SK-N-SH (cell line): ENCODE data around the gene GGA2. TPM values are rescaled to one million over a fixed set of nuclear protein-coding genes. Genes with fewer than 3 reads are reported as not detected.

Experiments
- CTCF ChIA-PET: fragments of 300-600, 350-600 bp; formaldehyde crosslinking; extraction: SDS; loops from one replicate; lab custom pipeline; 2021; lab: Yijun Ruan, JAX
- POLR2A ChIA-PET: fragments of 350-600 bp; sonication (Branson Sonifier 250); formaldehyde crosslinking; extraction: SDS; loops from one replicate; lab custom pipeline; 2020; ENCODE audit warnings: antibody characterized with exemption, inconsistent platforms; lab: Yijun Ruan, JAX
- DNase-seq: peaks from one replicate; pipeline ENCODE4 v3.0.0; 2012
- H2AFZ ChIP-seq: fragments of 200-600 bp; sonication (generic); 2 replicates; pipeline ENCODE4 v1.8.1; 2016; ENCODE audit warnings: antibody characterized with exemption, mild to moderate bottlenecking, low read depth
- H3F3A ChIP-seq: fragments of 200-600 bp; sonication (generic); replicated peaks from 2 replicates; pipeline ENCODE3; 2016; ENCODE audit warnings: antibody characterized with exemption, mild to moderate bottlenecking; ENCODE audit not compliant: insufficient read depth
- H3K27ac ChIP-seq, 2 experiments: fragments of 200-500 bp in 1 of 2; fragments of 200-600 bp in 1 of 2; sonication (Bioruptor generic) in 1 of 2; sonication (generic), shearing (Covaris generic) in 1 of 2; 2 replicates each; pipeline versions ENCODE4 v1.5.1 to v1.6.1; 2014 to 2016; ENCODE audit warnings: low read depth in 2 of 2, inconsistent platforms in 1 of 2, low read length in 1 of 2, mild to moderate bottlenecking in 1 of 2, mixed read lengths in 1 of 2
- H3K27me3 ChIP-seq: fragments of 200-600 bp; sonication (generic), shearing (Covaris generic); 2 replicates; pipeline ENCODE4 v1.6.1; 2016; ENCODE audit warnings: mixed run types; ENCODE audit not compliant: insufficient read depth
- H3K36me3 ChIP-seq, 2 experiments: fragments of 200-500 bp in 1 of 2; fragments of 200-600 bp in 1 of 2; sonication (Bioruptor generic) in 1 of 2; sonication (generic) in 1 of 2; replicated peaks in 1 of 2; 2 replicates each; pipeline versions ENCODE3 to v1.5.1; 2014 to 2016; ENCODE audit warnings: low read length in 1 of 2, mild to moderate bottlenecking in 1 of 2; ENCODE audit not compliant: insufficient read depth in 2 of 2, control insufficient read depth in 1 of 2
- H3K4me1 ChIP-seq, 2 experiments: fragments of 200-500 bp in 1 of 2; fragments of 200-600 bp in 1 of 2; sonication (Bioruptor generic) in 1 of 2; sonication (generic), shearing (Covaris generic) in 1 of 2; 2 replicates each; pipeline versions ENCODE4 v1.5.1 to v1.6.1; 2014 to 2016; ENCODE audit warnings: low read depth in 1 of 2, low read length in 1 of 2, mixed run types in 1 of 2; ENCODE audit not compliant: insufficient read depth in 2 of 2, control insufficient read depth in 1 of 2
- H3K4me2 ChIP-seq: fragments of 200-600 bp; sonication (generic), shearing (Covaris generic); 2 replicates; pipeline ENCODE4 v1.6.1; 2017; ENCODE audit warnings: mixed run types
- H3K4me3 ChIP-seq, 2 experiments: fragments of 200-500 bp in 1 of 2; fragments of 200-600 bp in 1 of 2; sonication (Bioruptor generic) in 1 of 2; sonication (generic), shearing (Covaris generic) in 1 of 2; 2 replicates each; pipeline versions ENCODE4 v1.5.1 to v1.8.1; 2014 to 2016; ENCODE audit warnings: low read depth in 2 of 2, inconsistent platforms in 1 of 2, low read length in 1 of 2, mild to moderate bottlenecking in 1 of 2, mixed read lengths in 1 of 2, moderate library complexity in 1 of 2
- H3K79me2 ChIP-seq: fragments of 200-600 bp; sonication (generic); 2 replicates; pipeline ENCODE4 v1.8.1; 2017; ENCODE audit warnings: mild to moderate bottlenecking; ENCODE audit not compliant: insufficient read depth
- H3K9ac ChIP-seq: fragments of 200-600 bp; sonication (generic); 2 replicates; pipeline ENCODE4 v1.6.1; 2017; ENCODE audit warnings: mixed run types
- H3K9me2 ChIP-seq: fragments of 200-600 bp; sonication (generic); 2 replicates; pipeline ENCODE4 v1.6.1; 2017; ENCODE audit warnings: mixed run types
- H3K9me3 ChIP-seq: fragments of 200-600 bp; sonication (generic); 2 replicates; pipeline ENCODE4 v1.6.1; 2017; ENCODE audit warnings: mixed run types, mild to moderate bottlenecking, moderate library complexity
- H4K20me1 ChIP-seq: fragments of 200-600 bp; sonication (generic); 2 replicates; pipeline ENCODE4 v1.6.1; 2017; ENCODE audit warnings: mild to moderate bottlenecking, mixed run types; ENCODE audit not compliant: insufficient read depth
- CHD2 ChIP-seq: fragments of 150-350 bp; IDR thresholded peaks from 2 replicates; pipeline ENCODE4 v1.6.1; 2018; ENCODE audit warnings: low read length; ENCODE audit not compliant: partially characterized antibody
- ELF1 ChIP-seq: IDR thresholded peaks from 2 replicates; pipeline ENCODE4 v1.4.0; 2012
- EP300 ChIP-seq, 2 experiments: IDR thresholded peaks; 2 replicates each; pipeline versions ENCODE4 v1.4.0 to v1.6.1; 2012; ENCODE audit warnings: borderline replicate concordance in 1 of 2, low read depth in 1 of 2, low read length in 1 of 2
- FOXM1 ChIP-seq: IDR thresholded peaks from 2 replicates; pipeline ENCODE4 v1.4.0; 2012; ENCODE audit warnings: low read depth, mild to moderate bottlenecking
- MEF2A ChIP-seq: IDR thresholded peaks from 2 replicates; pipeline ENCODE4 v1.4.0; 2012; ENCODE audit warnings: low read depth, borderline replicate concordance
- POLR2AphosphoS5 ChIP-seq: IDR thresholded peaks from 2 replicates; pipeline ENCODE4 v1.6.1; 2012; ENCODE audit warnings: low read depth, low read length
- RCOR1 ChIP-seq: fragments of 150-350 bp; IDR thresholded peaks from 2 replicates; pipeline ENCODE4 v1.6.1; 2017; ENCODE audit warnings: antibody characterized with exemption, low read length
- RXRA ChIP-seq: IDR thresholded peaks from 2 replicates; pipeline ENCODE4 v1.4.0; 2012; ENCODE audit warnings: low read depth, mild to moderate bottlenecking, borderline replicate concordance
- SMC3 ChIP-seq: IDR thresholded peaks from 2 replicates; pipeline ENCODE4 v1.6.1; 2012; ENCODE audit warnings: low read depth, low read length, improper control_type of control experiment
- TAF1 ChIP-seq: IDR thresholded peaks from 2 replicates; pipeline ENCODE4 v1.6.1; 2012; ENCODE audit warnings: low read depth, mild to moderate bottlenecking, low read length, moderate library complexity, borderline replicate concordance
- USF2 ChIP-seq: fragments of 150-350 bp; IDR thresholded peaks from 2 replicates; pipeline ENCODE4 v1.6.1; 2017; ENCODE audit warnings: antibody characterized with exemption, low read length, low read depth, borderline replicate concordance
- ZBTB33 ChIP-seq: IDR thresholded peaks from 2 replicates; pipeline ENCODE4 v1.4.0; 2012; ENCODE audit warnings: low read depth, borderline replicate concordance
- WGBS: methylation state at CpG from one replicate; pipeline ENCODE4 v1.1.6; 2017; ENCODE audit warnings: low lambda C conversion rate; 5-methylcytosine and 5-hydroxymethylcytosine counted together
- polyA plus RNA-seq, 3 experiments: library from polyadenylated mRNA; depleted of rRNA; stranded (reverse); fragments of >200 nt; gene quantifications; 2 replicates each; pipeline ENCODE4 v1.2.3, GENCODE V29; 2012
- TF ChIP-seq, protein P1 (sequence below): fragments of 200-600 bp; sonication (generic); IDR thresholded peaks from 2 replicates; pipeline ENCODE4 v1.6.1; 2017; ENCODE audit warnings: antibody characterized with exemption, mild to moderate bottlenecking, moderate library complexity
- TF ChIP-seq, protein P2 (sequence below): fragments of 150-350 bp; IDR thresholded peaks from 2 replicates; pipeline ENCODE4 v1.6.1; 2016; ENCODE audit warnings: mild to moderate bottlenecking, low read depth, low read length
- TF ChIP-seq, protein P3 (sequence below): IDR thresholded peaks from 2 replicates; pipeline ENCODE4 v1.6.1; 2012; ENCODE audit warnings: mild to moderate bottlenecking, low read depth, low read length, moderate library complexity

Gene GGA2
- polyA plus RNA-seq, 1 of the 3 experiments (the other 2 are of a cell fraction) = 23.4 TPM

DNA sequence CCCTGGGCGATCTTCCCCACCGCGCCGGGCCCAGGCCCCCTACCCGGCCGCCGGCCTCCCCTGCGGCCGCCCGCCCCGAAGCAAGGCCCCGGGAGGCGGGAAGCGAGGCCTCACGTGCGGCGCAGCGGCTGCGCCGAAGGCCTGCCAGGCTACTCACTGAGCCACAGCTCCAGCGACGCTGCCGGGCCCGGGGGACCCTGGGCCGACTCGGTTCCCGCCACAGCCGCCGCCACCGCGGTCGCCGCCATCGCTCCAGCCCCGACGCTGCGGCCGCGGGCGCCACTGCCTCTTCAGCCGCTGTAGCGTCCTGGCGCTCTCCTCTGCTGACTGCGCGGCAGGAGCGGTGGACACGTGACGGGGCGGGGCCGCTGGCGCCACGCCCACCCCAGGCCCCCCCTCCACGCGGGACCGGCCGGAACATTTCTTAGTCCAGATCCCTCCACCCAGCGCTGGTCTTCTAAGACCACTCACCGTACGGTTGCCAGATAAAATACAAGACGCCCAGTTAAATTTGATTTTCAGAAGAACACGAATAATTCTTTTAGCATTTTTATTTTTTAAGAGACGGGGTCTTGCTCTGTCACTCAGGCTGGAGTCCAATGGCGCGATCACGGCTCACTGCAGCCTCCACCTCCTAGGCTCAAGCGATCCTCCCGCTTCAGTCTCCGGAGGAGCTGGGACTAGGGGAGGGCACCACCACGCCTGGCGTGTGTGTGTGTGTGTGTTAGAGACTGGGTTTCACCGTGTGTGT is at the start of gene GGA2 (continued):
- TF ChIP-seq, protein P1, sequence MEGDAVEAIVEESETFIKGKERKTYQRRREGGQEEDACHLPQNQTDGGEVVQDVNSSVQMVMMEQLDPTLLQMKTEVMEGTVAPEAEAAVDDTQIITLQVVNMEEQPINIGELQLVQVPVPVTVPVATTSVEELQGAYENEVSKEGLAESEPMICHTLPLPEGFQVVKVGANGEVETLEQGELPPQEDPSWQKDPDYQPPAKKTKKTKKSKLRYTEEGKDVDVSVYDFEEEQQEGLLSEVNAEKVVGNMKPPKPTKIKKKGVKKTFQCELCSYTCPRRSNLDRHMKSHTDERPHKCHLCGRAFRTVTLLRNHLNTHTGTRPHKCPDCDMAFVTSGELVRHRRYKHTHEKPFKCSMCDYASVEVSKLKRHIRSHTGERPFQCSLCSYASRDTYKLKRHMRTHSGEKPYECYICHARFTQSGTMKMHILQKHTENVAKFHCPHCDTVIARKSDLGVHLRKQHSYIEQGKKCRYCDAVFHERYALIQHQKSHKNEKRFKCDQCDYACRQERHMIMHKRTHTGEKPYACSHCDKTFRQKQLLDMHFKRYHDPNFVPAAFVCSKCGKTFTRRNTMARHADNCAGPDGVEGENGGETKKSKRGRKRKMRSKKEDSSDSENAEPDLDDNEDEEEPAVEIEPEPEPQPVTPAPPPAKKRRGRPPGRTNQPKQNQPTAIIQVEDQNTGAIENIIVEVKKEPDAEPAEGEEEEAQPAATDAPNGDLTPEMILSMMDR = 0 out of 2 replicates have a peak, but pooled peaks have one; percentile 17
- peak; percentile 82; the same call in 1 of the 2 replicates for TF ChIP-seq USF2

DNA sequence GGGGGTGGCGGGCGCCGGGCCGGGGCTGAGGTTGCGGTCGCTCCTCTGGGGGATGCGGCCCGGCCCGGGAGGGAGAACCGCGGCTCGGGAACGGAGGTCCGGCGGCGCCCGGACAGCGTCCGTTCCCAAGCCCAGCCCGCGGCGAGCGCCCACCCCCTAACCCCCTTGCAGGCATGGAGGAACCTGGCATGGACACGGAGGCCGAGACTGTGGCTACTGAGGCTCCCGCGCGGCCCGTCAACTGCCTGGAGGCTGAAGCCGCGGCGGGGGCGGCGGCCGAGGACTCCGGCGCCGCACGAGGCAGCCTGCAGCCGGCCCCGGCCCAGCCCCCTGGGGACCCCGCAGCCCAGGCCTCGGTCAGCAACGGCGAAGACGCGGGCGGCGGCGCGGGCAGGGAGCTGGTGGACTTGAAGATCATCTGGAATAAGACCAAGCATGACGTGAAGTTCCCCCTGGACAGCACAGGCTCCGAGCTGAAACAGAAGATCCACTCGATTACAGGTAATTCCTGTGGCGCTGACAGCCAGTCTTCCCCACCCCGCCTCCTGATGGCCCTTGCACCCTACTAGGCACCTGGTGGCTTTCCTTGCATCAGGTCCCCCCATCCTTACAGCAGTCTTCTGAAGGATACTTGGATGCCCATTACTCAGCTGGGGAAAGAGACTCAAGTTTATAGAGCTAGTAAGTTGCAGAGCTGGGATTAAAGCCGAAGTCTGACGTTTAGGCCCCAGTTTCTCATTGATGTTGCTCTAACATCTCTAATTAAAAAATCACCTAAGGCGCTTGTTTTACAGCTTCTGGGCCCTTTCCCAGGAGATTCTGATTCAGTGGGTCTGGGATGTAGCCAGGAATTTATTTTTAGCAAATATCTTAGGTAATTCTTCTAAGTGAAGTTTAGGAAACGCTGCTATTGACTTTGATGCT is 47.7 kb upstream of the GGA2 start:
- H3F3A ChIP-seq = peaks cover 7% of the 10 kb centered on the region
- peak overlapping the region; percentile 90 for H3K4me2 ChIP-seq
- H3K27me3 ChIP-seq = no peaks in the 10 kb centered on the region
- peak overlapping the region; percentile 87 to 93 for H3K27ac ChIP-seq
- peaks cover 76% of the 10 kb centered on the region for H3K79me2 ChIP-seq
- no peaks in the 10 kb centered on the region for H3K9me3 ChIP-seq
- H3K36me3 ChIP-seq = peaks cover 40 to 43% of the 10 kb centered on the region in 2 experiments
- POLR2A ChIA-PET = interaction anchor here (0.6 to 1.6 kb wide), 4 partner anchors 12 to 31 kb away, joined by 3 to 7 read pairs (median 6); no protein-coding TSS in a partner anchor
- 8% methylated on average over 7 of the region's 60 CpGs for WGBS
- H2AFZ ChIP-seq = 0 out of 2 replicates have a peak overlapping the region, but pooled peaks have one; percentile 52
- H3K4me1 ChIP-seq = peaks cover 12 to 17% of the 10 kb centered on the region in 2 experiments
- peak overlapping the region; percentile 89 to 98 for H3K4me3 ChIP-seq
- no peak for DNase-seq
- CTCF ChIA-PET = interaction anchor here (0.6 to 3.9 kb wide), 11 partner anchors 13 to 120 kb away, joined by 3 to 21 read pairs (median 4); partner anchors contain the start of genes GGA2, NDUFAB1 and PLK1
- no peaks in the 10 kb centered on the region; the same call in 1 of the 2 replicates for H4K20me1 ChIP-seq
- peak overlapping the region; percentile 96 for H3K9ac ChIP-seq
- no peaks in the 10 kb centered on the region for H3K9me2 ChIP-seq
- TF ChIP-seq FOXM1 (no peak), RXRA (no peak), ELF1 (no peak), EP300 (IDR thresholded peaks at IDR 0.05; ENCODE audit: borderline replicate concordance in 1 of 2, low read depth in 1 of 2, low read length in 1 of 2) (no peak), ZBTB33 (no peak), POLR2AphosphoS5 (no peak), RCOR1 (no peak), MEF2A (no peak), TAF1 (no peak; the same call in 1 of the 2 replicates), CHD2 (no peak), SMC3 (no peak)
- TF ChIP-seq, protein P2, sequence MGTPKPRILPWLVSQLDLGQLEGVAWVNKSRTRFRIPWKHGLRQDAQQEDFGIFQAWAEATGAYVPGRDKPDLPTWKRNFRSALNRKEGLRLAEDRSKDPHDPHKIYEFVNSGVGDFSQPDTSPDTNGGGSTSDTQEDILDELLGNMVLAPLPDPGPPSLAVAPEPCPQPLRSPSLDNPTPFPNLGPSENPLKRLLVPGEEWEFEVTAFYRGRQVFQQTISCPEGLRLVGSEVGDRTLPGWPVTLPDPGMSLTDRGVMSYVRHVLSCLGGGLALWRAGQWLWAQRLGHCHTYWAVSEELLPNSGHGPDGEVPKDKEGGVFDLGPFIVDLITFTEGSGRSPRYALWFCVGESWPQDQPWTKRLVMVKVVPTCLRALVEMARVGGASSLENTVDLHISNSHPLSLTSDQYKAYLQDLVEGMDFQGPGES = no peak
- TF ChIP-seq, protein P3, sequence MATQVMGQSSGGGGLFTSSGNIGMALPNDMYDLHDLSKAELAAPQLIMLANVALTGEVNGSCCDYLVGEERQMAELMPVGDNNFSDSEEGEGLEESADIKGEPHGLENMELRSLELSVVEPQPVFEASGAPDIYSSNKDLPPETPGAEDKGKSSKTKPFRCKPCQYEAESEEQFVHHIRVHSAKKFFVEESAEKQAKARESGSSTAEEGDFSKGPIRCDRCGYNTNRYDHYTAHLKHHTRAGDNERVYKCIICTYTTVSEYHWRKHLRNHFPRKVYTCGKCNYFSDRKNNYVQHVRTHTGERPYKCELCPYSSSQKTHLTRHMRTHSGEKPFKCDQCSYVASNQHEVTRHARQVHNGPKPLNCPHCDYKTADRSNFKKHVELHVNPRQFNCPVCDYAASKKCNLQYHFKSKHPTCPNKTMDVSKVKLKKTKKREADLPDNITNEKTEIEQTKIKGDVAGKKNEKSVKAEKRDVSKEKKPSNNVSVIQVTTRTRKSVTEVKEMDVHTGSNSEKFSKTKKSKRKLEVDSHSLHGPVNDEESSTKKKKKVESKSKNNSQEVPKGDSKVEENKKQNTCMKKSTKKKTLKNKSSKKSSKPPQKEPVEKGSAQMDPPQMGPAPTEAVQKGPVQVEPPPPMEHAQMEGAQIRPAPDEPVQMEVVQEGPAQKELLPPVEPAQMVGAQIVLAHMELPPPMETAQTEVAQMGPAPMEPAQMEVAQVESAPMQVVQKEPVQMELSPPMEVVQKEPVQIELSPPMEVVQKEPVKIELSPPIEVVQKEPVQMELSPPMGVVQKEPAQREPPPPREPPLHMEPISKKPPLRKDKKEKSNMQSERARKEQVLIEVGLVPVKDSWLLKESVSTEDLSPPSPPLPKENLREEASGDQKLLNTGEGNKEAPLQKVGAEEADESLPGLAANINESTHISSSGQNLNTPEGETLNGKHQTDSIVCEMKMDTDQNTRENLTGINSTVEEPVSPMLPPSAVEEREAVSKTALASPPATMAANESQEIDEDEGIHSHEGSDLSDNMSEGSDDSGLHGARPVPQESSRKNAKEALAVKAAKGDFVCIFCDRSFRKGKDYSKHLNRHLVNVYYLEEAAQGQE = no peak
